ENCODE results near the gene HIKESHI. TPM values are rescaled to one million over a fixed set of nuclear protein-coding genes. Genes with fewer than 3 reads are reported as not detected.

The HIKESHI gene, protein sequence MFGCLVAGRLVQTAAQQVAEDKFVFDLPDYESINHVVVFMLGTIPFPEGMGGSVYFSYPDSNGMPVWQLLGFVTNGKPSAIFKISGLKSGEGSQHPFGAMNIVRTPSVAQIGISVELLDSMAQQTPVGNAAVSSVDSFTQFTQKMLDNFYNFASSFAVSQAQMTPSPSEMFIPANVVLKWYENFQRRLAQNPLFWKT
- total RNA-seq, result 10 to 100 TPM; 14.7 to 33.2 (median 28.2) TPM

DNA sequence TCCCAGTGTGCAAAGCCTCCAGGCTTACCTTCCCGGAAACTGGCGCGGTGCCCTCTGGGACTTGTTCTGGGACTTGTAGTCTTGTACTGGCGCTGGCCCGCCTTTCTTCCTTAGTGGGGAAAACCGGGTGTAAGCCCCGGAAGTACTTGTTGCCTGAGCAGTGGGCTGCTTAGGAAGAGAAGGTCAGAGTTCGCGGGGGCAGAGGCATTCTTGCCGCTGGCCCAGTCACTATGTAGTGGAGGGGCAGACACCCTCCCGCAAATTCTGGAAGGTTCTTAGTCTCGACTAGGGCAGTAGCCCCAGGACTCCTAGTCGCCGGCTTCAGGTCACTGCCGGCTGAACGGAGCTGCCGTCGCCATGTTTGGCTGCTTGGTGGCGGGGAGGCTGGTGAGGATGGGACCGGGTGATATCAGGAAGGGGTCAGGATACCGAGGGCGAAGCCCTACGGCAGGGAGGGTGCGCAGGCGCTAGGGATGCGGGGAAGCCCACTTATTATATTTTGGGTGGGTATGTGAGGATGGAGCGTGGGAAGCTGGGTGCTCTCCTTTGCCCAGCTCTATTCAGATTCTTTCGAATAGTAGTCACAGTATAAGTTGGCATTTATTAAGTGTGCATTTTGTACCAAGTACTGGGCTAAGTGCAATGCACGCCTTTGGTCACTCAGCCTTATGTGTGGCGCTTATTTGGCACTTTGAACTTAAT lies at the start of gene HIKESHI:
Gene HIKESHI, plus strand, starts transcription at position 149 of the 702 bp plus-strand sequence. Its CDS starts 209 bp downstream, at position 358.
- intact Hi-C loops (cut with DNase I; ENCODE audit: low total_unique reads), result no loop called here
- TF ChIP-seq, protein P1, sequence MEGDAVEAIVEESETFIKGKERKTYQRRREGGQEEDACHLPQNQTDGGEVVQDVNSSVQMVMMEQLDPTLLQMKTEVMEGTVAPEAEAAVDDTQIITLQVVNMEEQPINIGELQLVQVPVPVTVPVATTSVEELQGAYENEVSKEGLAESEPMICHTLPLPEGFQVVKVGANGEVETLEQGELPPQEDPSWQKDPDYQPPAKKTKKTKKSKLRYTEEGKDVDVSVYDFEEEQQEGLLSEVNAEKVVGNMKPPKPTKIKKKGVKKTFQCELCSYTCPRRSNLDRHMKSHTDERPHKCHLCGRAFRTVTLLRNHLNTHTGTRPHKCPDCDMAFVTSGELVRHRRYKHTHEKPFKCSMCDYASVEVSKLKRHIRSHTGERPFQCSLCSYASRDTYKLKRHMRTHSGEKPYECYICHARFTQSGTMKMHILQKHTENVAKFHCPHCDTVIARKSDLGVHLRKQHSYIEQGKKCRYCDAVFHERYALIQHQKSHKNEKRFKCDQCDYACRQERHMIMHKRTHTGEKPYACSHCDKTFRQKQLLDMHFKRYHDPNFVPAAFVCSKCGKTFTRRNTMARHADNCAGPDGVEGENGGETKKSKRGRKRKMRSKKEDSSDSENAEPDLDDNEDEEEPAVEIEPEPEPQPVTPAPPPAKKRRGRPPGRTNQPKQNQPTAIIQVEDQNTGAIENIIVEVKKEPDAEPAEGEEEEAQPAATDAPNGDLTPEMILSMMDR (IDR thresholded peaks at IDR 0.05), result no peak
- TF ChIP-seq POLR2A (IDR thresholded peaks at IDR 0.05), result no peak
- peak within 1 kb of the TSS; percentile 90 for H3K4me3 ChIP-seq (ENCODE audit: low read depth, poor library complexity, severe bottlenecking)
- peak; percentile 99 to 100 for DNase-seq (ENCODE audit: low spot score in 2 of 2)
- WGBS, 2 donors, result 0 to 1% methylated on average over 27 to 30 of the region's 30 CpGs

DNA sequence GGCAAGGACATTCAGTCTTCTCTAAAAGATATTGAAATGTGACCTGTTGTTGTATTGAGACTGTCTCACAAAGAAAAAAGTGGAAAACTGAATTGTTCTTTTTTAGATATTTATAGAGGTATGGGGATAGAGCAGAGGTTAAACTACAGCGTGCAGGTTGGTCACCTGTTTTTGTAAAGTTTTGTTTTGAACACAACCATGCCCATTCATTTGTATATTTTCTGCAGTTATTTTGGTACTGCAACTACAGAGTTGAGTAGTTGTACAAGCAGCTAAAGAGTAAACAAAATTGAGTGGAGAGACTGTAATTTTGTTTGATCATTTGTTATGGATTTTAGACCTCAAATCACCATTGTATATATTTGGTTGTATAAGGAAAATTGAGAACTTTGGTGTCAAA lies 46.1 kb upstream of the HIKESHI start:
- intact Hi-C loops (cut with DNase I; ENCODE audit: low total_unique reads), result no loop called here
- DNase-seq (ENCODE audit: low spot score in 2 of 2), result no peak
- no peak overlapping the region for H3K4me3 ChIP-seq (ENCODE audit: low read depth, poor library complexity, severe bottlenecking)
- TF ChIP-seq, protein P1 (IDR thresholded peaks at IDR 0.05), result no peak
- TF ChIP-seq POLR2A (IDR thresholded peaks at IDR 0.05), result no peak
- WGBS, 2 donors, result 93 to 95% methylated on average over 1 of the region's 1 CpG

DNA sequence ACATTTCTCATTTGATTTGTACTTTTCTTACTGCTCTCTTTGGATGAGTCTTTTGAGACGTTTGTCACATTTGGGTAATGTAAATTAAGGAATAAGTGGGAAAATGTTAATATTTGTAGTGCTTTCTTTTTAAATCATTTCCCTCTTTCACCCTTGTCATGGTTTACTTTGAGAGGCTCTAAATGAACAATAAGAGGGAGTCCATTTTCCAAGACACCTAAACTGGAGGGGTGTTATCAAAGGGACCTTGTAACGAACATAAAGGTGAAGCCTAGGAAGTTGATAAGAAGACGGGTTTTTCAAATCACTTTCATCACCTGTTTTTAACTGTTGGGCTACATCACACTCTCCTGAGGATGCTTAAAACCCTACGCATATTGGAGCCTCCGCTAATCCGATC lies 45.4 kb upstream of the HIKESHI start:
- intact Hi-C loops (cut with DNase I; ENCODE audit: low total_unique reads), result no loop called here
- 76 to 95% methylated on average over 6 of the region's 6 CpGs for whole genome bisulfite sequencing, 2 donors
- TF ChIP-seq, protein P1 (IDR thresholded peaks at IDR 0.05), result no peak
- TF ChIP-seq POLR2A (IDR thresholded peaks at IDR 0.05), result no peak

DNA sequence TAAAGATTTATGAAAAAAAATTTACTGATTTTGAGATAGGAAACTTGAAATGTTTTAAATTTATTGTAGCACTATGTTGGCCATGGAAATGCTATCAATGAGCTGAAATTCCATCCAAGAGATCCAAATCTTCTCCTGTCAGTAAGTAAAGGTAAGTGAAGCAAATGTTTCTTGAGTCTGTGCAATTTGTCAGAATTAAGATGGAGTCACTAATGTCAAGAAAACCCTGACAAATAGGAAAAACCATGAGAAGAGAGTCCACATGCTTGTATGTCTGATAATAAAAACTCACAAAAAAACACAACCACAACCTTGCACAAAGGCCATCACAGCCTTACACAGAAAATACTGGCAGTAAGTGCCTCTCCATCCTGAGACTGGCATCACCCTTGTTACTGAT lies 44.6 kb upstream of the HIKESHI start:
- no peak for DNase-seq (ENCODE audit: low spot score in 2 of 2)
- no peak overlapping the region for H3K4me3 ChIP-seq (ENCODE audit: low read depth, poor library complexity, severe bottlenecking)
- intact Hi-C loops (cut with DNase I; ENCODE audit: low total_unique reads), result no loop called here
- TF ChIP-seq, protein P1 (IDR thresholded peaks at IDR 0.05), result no peak
- no peak for TF ChIP-seq POLR2A (IDR thresholded peaks at IDR 0.05)

More for the DNA sequence above, 45.4 kb upstream of the HIKESHI start:
- no peak overlapping the region for H3K4me3 ChIP-seq (ENCODE audit: low read depth, poor library complexity, severe bottlenecking)
- DNase-seq (ENCODE audit: low spot score in 2 of 2), result no peak

DNA sequence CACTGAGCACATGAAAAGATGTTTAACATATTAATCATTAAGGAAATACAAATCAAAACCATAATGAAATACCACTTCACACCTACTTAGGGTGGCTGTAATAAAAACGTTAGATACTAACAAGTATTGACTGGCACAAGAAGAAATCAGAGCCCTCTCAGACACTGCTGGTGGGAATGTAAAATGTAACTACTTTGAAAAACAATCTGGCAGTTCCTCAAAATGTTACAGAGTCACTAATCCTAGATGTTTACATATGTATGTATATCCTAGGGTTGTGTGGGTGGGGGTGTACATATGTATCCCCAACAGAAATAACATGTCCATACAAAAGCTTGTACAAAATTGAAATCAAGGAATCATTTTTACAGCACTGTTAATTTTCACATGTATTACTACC lies 42.3 kb upstream of the HIKESHI start:
- no peak overlapping the region for H3K4me3 ChIP-seq (ENCODE audit: low read depth, poor library complexity, severe bottlenecking)
- no peak for TF ChIP-seq POLR2A (IDR thresholded peaks at IDR 0.05)
- TF ChIP-seq, protein P1 (IDR thresholded peaks at IDR 0.05), result no peak
- DNase-seq (ENCODE audit: low spot score in 2 of 2), result no peak
- intact Hi-C loops (cut with DNase I; ENCODE audit: low total_unique reads), result no loop called here
- WGBS, 2 donors, result 18 to 28% methylated on average over 1 of the region's 1 CpG
